Measurements from ENCODE around the gene PALLD.
A peak's percentile ranks its signal among the peaks of the same experiment; 100 is the strongest.
"Not testable (repeated sequence)": the region's sequence is repeated elsewhere in the genome, so short reads cannot be mapped to it uniquely, and the experiment has no call there.

Gene PALLD

GRCh38 chr4:168507178-168507815, 10.4 kb downstream of the PALLD start:
- Mint-ChIP-seq H3K27me3 (ENCODE audit: low read depth) (no peaks in the 10 kb centered on the region), H3K4me1 (peaks cover 18% of the 10 kb centered on the region), H3K36me3 (ENCODE audit: low read depth) (no peaks in the 10 kb centered on the region), H3K9me3 (no peaks in the 10 kb centered on the region), H3K27ac (no peak overlapping the region), H3K4me3 (no peak overlapping the region)
- no peak for TF ChIP-seq CTCF (IDR thresholded peaks at IDR 0.05; ENCODE audit: unreplicated experiment in 3 of 3)

GRCh38 chr4:168508683-168509082, 11.8 kb downstream of the PALLD start:
- H3K4me1 Mint-ChIP-seq = peaks cover 17% of the 10 kb centered on the region
- H3K4me3 Mint-ChIP-seq = no peak overlapping the region
- no peak for TF ChIP-seq CTCF (IDR thresholded peaks at IDR 0.05; ENCODE audit: unreplicated experiment in 3 of 3)
- no peaks in the 10 kb centered on the region for H3K27me3 Mint-ChIP-seq (ENCODE audit: low read depth)
- no peaks in the 10 kb centered on the region for H3K9me3 Mint-ChIP-seq
- H3K27ac Mint-ChIP-seq = no peak overlapping the region
- no peaks in the 10 kb centered on the region for H3K36me3 Mint-ChIP-seq (ENCODE audit: low read depth)

GRCh38 chr4:168509786-168510185, 12.9 kb downstream of the PALLD start:
- Mint-ChIP-seq H3K4me3 (no peak overlapping the region), H3K4me1 (peaks cover 12% of the 10 kb centered on the region), H3K36me3 (ENCODE audit: low read depth) (no peaks in the 10 kb centered on the region), H3K9me3 (no peaks in the 10 kb centered on the region), H3K27me3 (ENCODE audit: low read depth) (no peaks in the 10 kb centered on the region), H3K27ac (no peak overlapping the region)
- no peak for TF ChIP-seq CTCF (IDR thresholded peaks at IDR 0.05; ENCODE audit: unreplicated experiment in 3 of 3)

GRCh38 chr4:168511780-168512489, 15.1 kb downstream of the PALLD start:
- no peak for TF ChIP-seq CTCF (IDR thresholded peaks at IDR 0.05; ENCODE audit: unreplicated experiment in 3 of 3)
- Mint-ChIP-seq H3K27ac (no peak overlapping the region), H3K4me1 (peaks cover 21% of the 10 kb centered on the region), H3K36me3 (ENCODE audit: low read depth) (no peaks in the 10 kb centered on the region), H3K4me3 (no peak overlapping the region), H3K27me3 (ENCODE audit: low read depth) (no peaks in the 10 kb centered on the region), H3K9me3 (no peaks in the 10 kb centered on the region)

GRCh38 chr4:168513826-168514225, 17.0 kb downstream of the PALLD start:
- H3K36me3 Mint-ChIP-seq (ENCODE audit: low read depth); H3K4me3 Mint-ChIP-seq; H3K27ac Mint-ChIP-seq; H3K27me3 Mint-ChIP-seq (ENCODE audit: low read depth); H3K9me3 Mint-ChIP-seq: not testable (repeated sequence)
- peaks cover 32% of the 10 kb centered on the region for H3K4me1 Mint-ChIP-seq

DNA sequence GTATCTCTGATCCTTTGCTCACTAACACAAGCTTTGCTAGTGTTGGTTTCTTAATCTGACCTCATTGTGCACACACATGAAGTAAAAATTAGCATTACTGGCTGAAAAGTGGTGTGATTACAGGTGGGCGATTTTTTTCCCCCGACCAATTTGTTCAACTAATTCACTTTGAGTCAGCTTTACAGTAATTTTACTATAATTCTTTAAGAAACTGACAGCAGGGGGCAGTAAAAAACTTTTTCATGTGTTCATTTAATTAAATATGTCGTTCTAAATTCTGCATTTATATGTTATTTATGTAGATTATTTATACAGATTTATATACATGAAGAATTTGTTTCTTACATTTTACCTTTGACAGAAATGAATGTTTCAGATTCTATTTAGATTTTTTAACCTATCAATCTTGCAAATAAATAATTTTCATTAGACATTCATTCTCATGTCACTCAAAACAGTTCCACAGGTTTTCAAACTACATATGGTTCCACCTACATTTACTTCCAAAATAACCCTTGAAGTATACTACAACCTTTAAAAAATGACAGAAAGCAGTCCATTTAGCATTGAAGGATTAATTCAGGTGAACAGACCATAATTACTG, 17.5 kb downstream of the PALLD start:
- H3K27me3 Mint-ChIP-seq (ENCODE audit: low read depth) = no peaks in the 10 kb centered on the region
- H3K4me1 Mint-ChIP-seq = peaks cover 36% of the 10 kb centered on the region
- peak; percentile 43 to 62 (median 49) for TF ChIP-seq CTCF (IDR thresholded peaks at IDR 0.05; ENCODE audit: unreplicated experiment in 3 of 3)
- H3K36me3 Mint-ChIP-seq (ENCODE audit: low read depth) = no peaks in the 10 kb centered on the region
- no peak overlapping the region for H3K27ac Mint-ChIP-seq
- no peaks in the 10 kb centered on the region for H3K9me3 Mint-ChIP-seq
- H3K4me3 Mint-ChIP-seq = no peak overlapping the region

Measured in nephron (organoid).